GM18909 (cell line): ENCODE results near the gene DNTTIP2.
"Not testable (repeated sequence)": the region's sequence is repeated elsewhere in the genome, so short reads cannot be mapped to it uniquely, and the experiment has no call there.

Experiments
- ATAC-seq: cut with Tn5 transposase; IDR thresholded peaks from one replicate; pipeline ENCODE4 v1.9.1; 2021; ENCODE audit warnings: mild to moderate bottlenecking; ENCODE audit not compliant: unreplicated experiment, poor library complexity

DNTTIP2 gene

GRCh38 chr1:93878501-93878888, 511 bp downstream of the DNTTIP2 start:
- ATAC-seq = peak; percentile 68

GRCh38 chr1:93877529-93877928, 1.5 kb downstream of the DNTTIP2 start:
- no peak for ATAC-seq

- no peak for ATAC-seq
These were observed 2.8 kb downstream of the DNTTIP2 start for GRCh38 chr1:93876244-93876643.

GRCh38 chr1:93874025-93874651, 4.9 kb downstream of the DNTTIP2 start:
- ATAC-seq = no peak

GRCh38 chr1:93871366-93871765, 7.6 kb downstream of the DNTTIP2 start:
- ATAC-seq = no peak

- no peak for ATAC-seq
These were observed 9.4 kb downstream of the DNTTIP2 start for GRCh38 chr1:93869653-93870052.

GRCh38 chr1:93868492-93868891, 10.5 kb downstream of the DNTTIP2 start:
- ATAC-seq = not testable (repeated sequence)

- ATAC-seq = no peak
These were observed 13.8 kb downstream of the DNTTIP2 start for GRCh38 chr1:93865253-93865652.

- ATAC-seq = no peak
These were observed 14.8 kb downstream of the DNTTIP2 start for GRCh38 chr1:93864175-93864574.

- not testable (repeated sequence) for ATAC-seq
These were observed 21.4 kb downstream of the DNTTIP2 start for GRCh38 chr1:93857653-93858052.

GRCh38 chr1:93855983-93856382, 23.0 kb downstream of the DNTTIP2 start:
- ATAC-seq = not testable (repeated sequence)

- ATAC-seq = no peak
These were observed 25.1 kb downstream of the DNTTIP2 start for GRCh38 chr1:93853940-93854339.

- no peak for ATAC-seq
These were observed 27.1 kb downstream of the DNTTIP2 start for GRCh38 chr1:93851878-93852277.

GRCh38 chr1:93851327-93851712, 27.7 kb downstream of the DNTTIP2 start:
- no peak for ATAC-seq

- ATAC-seq = not testable (repeated sequence)
These were observed 28.2 kb downstream of the DNTTIP2 start for GRCh38 chr1:93850687-93851326.

GRCh38 chr1:93848350-93848883, 30.6 kb downstream of the DNTTIP2 start:
- ATAC-seq = no peak

- peak; percentile 27 for ATAC-seq
These were observed 31.2 kb downstream of the DNTTIP2 start for GRCh38 chr1:93847811-93848288.

- ATAC-seq = peak; percentile 74
These were observed 31.8 kb downstream of the DNTTIP2 start for GRCh38 chr1:93846992-93847810.

- peak; percentile 59 for ATAC-seq
These were observed 32.6 kb downstream of the DNTTIP2 start for GRCh38 chr1:93846206-93846991.

- ATAC-seq = peak; percentile 11
These were observed 33.3 kb downstream of the DNTTIP2 start for GRCh38 chr1:93845538-93846205.
